ENCODE results near the gene GNAT2. TPM values are rescaled to one million over a fixed set of nuclear protein-coding genes. Genes with fewer than 3 reads are reported as not detected.

The GNAT2 gene
- total RNA-seq, 2 donors from 2014 or later, result 0.17 to 0.23 TPM

DNA sequence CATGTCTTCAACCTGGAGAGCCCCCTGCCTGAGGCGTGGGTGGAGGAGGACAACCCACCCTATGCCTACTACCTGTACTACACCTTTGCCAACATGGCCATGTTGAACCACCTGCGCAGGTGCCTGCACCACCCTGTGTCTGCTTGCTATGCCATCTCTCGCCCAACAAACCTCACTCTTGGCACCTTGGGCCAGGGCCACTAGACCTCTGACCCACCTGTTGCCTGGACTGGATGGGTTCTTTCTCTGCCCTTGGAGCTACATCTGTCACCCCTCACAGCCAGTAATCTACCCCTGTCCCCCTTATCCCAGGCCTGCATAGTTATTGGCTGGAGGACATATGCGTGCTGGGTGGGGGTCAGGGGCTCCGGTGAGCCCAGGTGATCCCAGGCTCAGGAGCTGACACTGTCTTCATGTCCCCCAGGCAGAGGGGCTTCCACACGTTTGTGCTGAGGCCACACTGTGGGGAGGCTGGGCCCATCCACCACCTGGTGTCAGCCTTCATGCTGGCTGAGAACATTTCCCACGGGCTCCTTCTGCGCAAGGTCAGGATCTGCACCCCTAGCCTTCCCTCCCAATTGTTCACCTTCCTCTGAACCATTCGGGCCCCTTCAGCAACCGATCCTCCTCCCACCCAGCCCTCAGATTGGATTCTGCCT, 10.1 kb upstream of the GNAT2 start:
- ATAC-seq (replicated peaks in 1 of 2), result no peak
- H3K9me3 Mint-ChIP-seq, result no peaks in the 10 kb centered on the region
- no peaks in the 10 kb centered on the region for H3K27me3 Mint-ChIP-seq (ENCODE audit: low read depth)
- peaks cover 8% of the 10 kb centered on the region for H3K4me1 Mint-ChIP-seq (ENCODE audit: low read depth)
- H3K36me3 Mint-ChIP-seq (ENCODE audit: insufficient read depth in 2 of 2), result peaks cover 2 to 9% of the 10 kb centered on the region in 2 donors
- DNase-seq, result no peak
- no peak overlapping the region for H3K27ac Mint-ChIP-seq
- H3K4me3 Mint-ChIP-seq, result no peak overlapping the region

DNA sequence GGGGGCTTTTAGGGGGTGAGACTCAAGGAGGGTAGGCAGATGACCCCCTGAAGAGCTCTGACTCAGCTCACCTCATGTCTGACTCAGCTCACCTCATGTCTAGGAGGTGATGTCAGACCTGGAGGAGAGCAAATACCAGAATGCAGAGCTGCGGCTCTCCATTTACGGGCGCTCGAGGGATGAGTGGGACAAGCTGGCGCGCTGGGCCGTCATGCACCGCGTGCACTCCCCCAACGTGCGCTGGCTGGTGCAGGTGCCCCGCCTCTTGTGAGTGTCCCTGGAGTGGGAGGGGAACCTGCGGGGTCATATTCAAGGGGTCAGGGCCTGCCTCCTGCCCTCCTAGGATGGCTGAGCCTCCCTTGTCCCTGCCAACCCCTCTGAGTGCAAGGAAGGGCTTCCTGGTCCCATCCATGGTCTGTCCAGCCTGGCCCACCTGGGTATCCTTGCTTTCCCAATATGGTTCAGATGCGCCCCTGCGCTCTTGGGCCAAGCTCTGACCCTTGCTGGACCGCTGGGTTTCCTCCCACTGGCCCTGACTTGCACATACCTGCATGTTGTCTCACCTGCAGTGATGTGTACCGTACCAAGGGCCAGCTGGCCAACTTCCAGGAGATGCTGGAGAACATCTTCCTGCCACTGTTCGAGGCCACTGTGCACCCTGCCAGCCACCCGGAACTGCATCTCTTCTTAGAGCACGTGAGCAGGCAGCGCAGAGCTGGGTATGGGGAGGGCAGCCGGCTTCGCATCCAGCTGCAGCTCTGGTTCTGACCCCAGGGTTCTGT, 9.3 kb upstream of the GNAT2 start:
- H3K36me3 Mint-ChIP-seq (ENCODE audit: insufficient read depth in 2 of 2), result peaks cover 2 to 9% of the 10 kb centered on the region in 2 donors
- no peak overlapping the region for H3K27ac Mint-ChIP-seq
- H3K4me3 Mint-ChIP-seq, result no peak overlapping the region
- H3K27me3 Mint-ChIP-seq (ENCODE audit: low read depth), result no peaks in the 10 kb centered on the region
- DNase-seq (no peak), ATAC-seq (replicated peaks in 1 of 2) (peak; percentile 30)
- peaks cover 11% of the 10 kb centered on the region for H3K4me1 Mint-ChIP-seq (ENCODE audit: low read depth)
- H3K9me3 Mint-ChIP-seq, result no peaks in the 10 kb centered on the region

DNA sequence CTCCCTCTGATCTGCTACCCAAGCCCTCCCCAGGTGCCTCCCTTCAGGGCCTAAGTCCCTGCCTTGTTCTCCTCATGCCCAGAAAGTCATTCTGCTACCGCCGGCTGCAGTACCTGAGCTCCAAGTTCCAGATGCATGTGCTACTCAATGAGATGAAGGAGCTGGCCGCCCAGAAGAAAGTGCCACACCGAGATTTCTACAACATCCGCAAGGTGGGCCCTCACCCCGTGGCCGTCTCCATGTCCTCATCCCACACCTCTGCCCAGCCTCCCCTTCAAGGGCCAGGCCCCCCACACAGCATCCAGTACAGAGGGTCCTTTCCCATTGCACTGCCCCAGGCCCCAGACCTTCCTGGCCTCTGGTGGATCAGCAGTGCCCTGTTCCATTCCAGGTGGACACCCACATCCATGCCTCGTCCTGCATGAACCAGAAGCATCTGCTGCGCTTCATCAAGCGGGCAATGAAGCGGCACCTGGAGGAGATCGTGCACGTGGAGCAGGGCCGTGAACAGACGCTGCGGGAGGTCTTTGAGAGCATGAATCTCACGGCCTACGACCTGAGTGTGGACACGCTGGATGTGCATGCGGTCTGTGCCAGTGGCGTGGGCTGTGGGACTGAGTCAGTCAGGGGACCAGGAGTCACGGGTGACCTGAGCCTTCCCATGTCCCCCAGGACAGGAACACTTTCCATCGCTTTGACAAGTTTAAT, 8.4 kb upstream of the GNAT2 start:
- peaks cover 2 to 9% of the 10 kb centered on the region in 2 donors for H3K36me3 Mint-ChIP-seq (ENCODE audit: insufficient read depth in 2 of 2)

GRCh38 chr1:109626682-109627408, 7.4 kb upstream of the GNAT2 start:
- Mint-ChIP-seq H3K27ac (no peak overlapping the region), H3K36me3 (ENCODE audit: insufficient read depth in 2 of 2) (peaks cover 2 to 8% of the 10 kb centered on the region in 2 donors), H3K4me1 (ENCODE audit: low read depth) (peaks cover 30% of the 10 kb centered on the region), H3K27me3 (ENCODE audit: low read depth) (no peaks in the 10 kb centered on the region), H3K9me3 (no peaks in the 10 kb centered on the region), H3K4me3 (no peak overlapping the region)
- ATAC-seq (replicated peaks in 1 of 2), result no peak
- no peak for DNase-seq

More for the DNA sequence above, 8.4 kb upstream of the GNAT2 start:
- Mint-ChIP-seq H3K4me3 (no peak overlapping the region), H3K27ac (no peak overlapping the region), H3K27me3 (ENCODE audit: low read depth) (no peaks in the 10 kb centered on the region), H3K4me1 (ENCODE audit: low read depth) (peaks cover 20% of the 10 kb centered on the region), H3K9me3 (no peaks in the 10 kb centered on the region)
- ATAC-seq (replicated peaks in 1 of 2), result no peak
- DNase-seq, result no peak

- H3K4me1 Mint-ChIP-seq (ENCODE audit: low read depth), result peaks cover 39% of the 10 kb centered on the region
- DNase-seq, result no peak
- peaks cover 2 to 3% of the 10 kb centered on the region in 2 donors for H3K36me3 Mint-ChIP-seq (ENCODE audit: insufficient read depth in 2 of 2)
- no peak for ATAC-seq (replicated peaks in 1 of 2)
- no peak overlapping the region for H3K27ac Mint-ChIP-seq
- H3K4me3 Mint-ChIP-seq, result no peak overlapping the region
- H3K9me3 Mint-ChIP-seq, result no peaks in the 10 kb centered on the region
- H3K27me3 Mint-ChIP-seq (ENCODE audit: low read depth), result no peaks in the 10 kb centered on the region
These were observed 6.5 kb upstream of the GNAT2 start for GRCh38 chr1:109625601-109626560.

- H3K4me1 Mint-ChIP-seq (ENCODE audit: low read depth), result peaks cover 40% of the 10 kb centered on the region
- no peak for ATAC-seq (replicated peaks in 1 of 2)
- no peak overlapping the region for H3K27ac Mint-ChIP-seq
- peaks cover 2 to 3% of the 10 kb centered on the region in 2 donors for H3K36me3 Mint-ChIP-seq (ENCODE audit: insufficient read depth in 2 of 2)
- H3K27me3 Mint-ChIP-seq (ENCODE audit: low read depth), result no peaks in the 10 kb centered on the region
- no peaks in the 10 kb centered on the region for H3K9me3 Mint-ChIP-seq
- no peak for DNase-seq
- H3K4me3 Mint-ChIP-seq, result no peak overlapping the region
These were observed 5.8 kb upstream of the GNAT2 start for GRCh38 chr1:109625176-109625575.

DNA sequence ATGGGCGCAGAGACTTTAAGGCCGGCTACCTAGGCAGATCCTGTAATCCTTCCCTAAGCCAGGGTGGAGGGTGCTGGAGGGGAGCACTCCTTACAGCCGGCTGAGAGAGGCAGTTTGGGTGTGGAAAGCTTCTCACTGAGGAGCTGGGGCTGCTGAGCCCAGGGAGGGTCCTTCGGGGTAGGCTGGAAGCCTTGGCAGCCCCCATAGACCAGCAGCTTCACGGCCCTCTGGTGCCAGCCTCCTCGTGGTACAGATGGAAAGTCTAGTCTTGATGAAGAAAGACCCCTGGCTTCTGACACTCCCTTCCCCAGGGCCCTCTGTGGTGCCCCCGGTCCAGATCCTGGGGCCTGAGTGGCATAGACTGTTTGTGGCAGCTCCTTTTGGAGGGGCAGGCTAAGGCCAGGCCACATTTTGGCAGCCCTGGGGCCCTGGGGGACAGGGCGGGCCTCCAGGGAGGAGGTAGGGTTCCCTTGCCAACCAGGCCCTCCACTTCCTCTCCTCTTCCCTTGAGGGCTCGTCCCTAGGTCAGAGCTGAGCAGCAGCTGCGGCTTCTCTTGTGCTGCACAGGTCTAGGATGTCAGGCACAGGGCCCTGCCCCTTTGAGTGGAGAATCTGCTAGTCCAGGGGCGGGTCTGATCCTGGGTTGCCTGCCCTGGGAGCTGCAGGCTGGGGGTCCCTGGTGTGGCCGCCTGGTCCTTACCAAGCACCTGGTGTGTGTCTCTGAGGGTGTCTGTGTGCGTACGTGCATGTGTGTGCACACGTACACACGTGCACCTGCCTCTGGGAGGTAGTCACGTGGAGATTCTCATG, 5.0 kb upstream of the GNAT2 start:
- Mint-ChIP-seq H3K9me3 (no peaks in the 10 kb centered on the region), H3K4me3 (peak overlapping the region; percentile 47 to 91), H3K27ac (peak overlapping the region; percentile 51), H3K27me3 (ENCODE audit: low read depth) (no peaks in the 10 kb centered on the region), H3K36me3 (ENCODE audit: insufficient read depth in 2 of 2) (peaks cover 2 to 3% of the 10 kb centered on the region in 2 donors), H3K4me1 (ENCODE audit: low read depth) (peaks cover 45% of the 10 kb centered on the region)
- ATAC-seq (replicated peaks in 1 of 2) (no peak), DNase-seq (no peak)

DNA sequence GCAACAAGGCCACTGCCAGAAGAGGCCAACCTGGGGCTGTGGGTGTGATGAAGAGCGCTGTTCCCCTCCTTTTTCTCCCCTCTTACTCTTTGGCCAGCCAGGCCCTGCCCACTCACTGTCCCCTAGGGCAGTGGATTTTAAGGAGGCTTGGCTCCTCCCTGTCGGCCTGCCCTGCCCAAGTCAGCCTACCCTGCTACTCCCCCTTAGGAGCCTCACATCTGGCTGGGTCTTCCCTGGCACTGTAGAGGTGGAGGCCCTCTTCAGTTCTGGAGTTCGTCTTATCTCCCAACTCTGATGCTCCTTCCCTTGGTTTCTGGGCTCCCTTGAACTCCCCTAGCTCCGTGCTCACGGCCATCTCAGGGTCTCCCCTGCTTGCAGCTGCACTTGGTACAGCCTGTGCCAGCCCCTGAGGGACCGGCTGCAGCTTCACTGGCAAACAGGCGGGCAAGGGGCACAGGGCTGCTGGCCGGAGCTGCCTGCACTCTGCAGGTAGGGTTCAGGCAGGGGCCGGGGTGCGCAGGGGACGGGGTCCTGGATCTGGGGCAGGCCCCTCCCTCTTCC, 4.3 kb upstream of the GNAT2 start:
- H3K4me1 Mint-ChIP-seq (ENCODE audit: low read depth), result peaks cover 52% of the 10 kb centered on the region
- H3K27me3 Mint-ChIP-seq (ENCODE audit: low read depth), result no peaks in the 10 kb centered on the region
- DNase-seq, result no peak
- H3K36me3 Mint-ChIP-seq (ENCODE audit: insufficient read depth in 2 of 2), result peaks cover 2% of the 10 kb centered on the region in 2 donors
- H3K9me3 Mint-ChIP-seq, result no peaks in the 10 kb centered on the region
- no peak for ATAC-seq (replicated peaks in 1 of 2)
- peak overlapping the region; percentile 26 for H3K27ac Mint-ChIP-seq
- H3K4me3 Mint-ChIP-seq, result peak overlapping the region; percentile 47 to 91

DNA sequence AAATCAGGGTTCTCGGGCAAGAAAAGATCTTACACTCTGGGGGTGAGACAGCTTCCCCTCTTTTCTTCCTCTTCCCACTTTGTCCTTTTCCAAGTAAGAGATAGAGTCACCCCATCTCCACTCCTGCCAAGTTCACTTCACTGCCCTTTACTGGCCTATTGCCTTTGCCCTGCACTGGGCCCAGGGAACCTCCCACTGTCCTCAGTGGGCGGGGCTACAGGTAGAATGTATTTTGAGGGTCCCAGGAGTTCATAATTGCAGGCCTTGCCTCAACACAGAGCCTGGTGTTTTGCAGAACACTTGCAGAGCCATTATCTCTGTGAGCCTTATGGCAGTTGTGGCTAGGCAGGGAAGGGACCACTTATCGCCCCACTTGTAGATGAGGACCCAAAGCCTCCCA, 3.5 kb upstream of the GNAT2 start:
- no peak overlapping the region for H3K27ac Mint-ChIP-seq
- H3K4me3 Mint-ChIP-seq, result peak overlapping the region; percentile 12 to 91
- H3K36me3 Mint-ChIP-seq (ENCODE audit: insufficient read depth in 2 of 2), result peaks cover 2% of the 10 kb centered on the region in 2 donors
- no peaks in the 10 kb centered on the region for H3K27me3 Mint-ChIP-seq (ENCODE audit: low read depth)
- ATAC-seq (replicated peaks in 1 of 2) (no peak), DNase-seq (no peak)
- no peaks in the 10 kb centered on the region for H3K9me3 Mint-ChIP-seq
- H3K4me1 Mint-ChIP-seq (ENCODE audit: low read depth), result peaks cover 57% of the 10 kb centered on the region

- peaks cover 2% of the 10 kb centered on the region in 2 donors for H3K36me3 Mint-ChIP-seq (ENCODE audit: insufficient read depth in 2 of 2)
- peak overlapping the region; percentile 91 to 98 for H3K4me3 Mint-ChIP-seq
- H3K9me3 Mint-ChIP-seq, result no peaks in the 10 kb centered on the region
- no peak for DNase-seq
- peak overlapping the region; percentile 84 for H3K27ac Mint-ChIP-seq
- no peak for ATAC-seq (replicated peaks in 1 of 2)
- H3K4me1 Mint-ChIP-seq (ENCODE audit: low read depth), result peaks cover 61% of the 10 kb centered on the region
- H3K27me3 Mint-ChIP-seq (ENCODE audit: low read depth), result no peaks in the 10 kb centered on the region
These were observed 2.9 kb upstream of the GNAT2 start for GRCh38 chr1:109622137-109622892.

Data from activated T-cell treated with anti-CD3 and anti-CD28 coated beads, Interleukin-2, amount 50 U/mL, for 72 hours (primary cell).